ENCODE data around the gene CABP2.

CABP2 gene

DNA sequence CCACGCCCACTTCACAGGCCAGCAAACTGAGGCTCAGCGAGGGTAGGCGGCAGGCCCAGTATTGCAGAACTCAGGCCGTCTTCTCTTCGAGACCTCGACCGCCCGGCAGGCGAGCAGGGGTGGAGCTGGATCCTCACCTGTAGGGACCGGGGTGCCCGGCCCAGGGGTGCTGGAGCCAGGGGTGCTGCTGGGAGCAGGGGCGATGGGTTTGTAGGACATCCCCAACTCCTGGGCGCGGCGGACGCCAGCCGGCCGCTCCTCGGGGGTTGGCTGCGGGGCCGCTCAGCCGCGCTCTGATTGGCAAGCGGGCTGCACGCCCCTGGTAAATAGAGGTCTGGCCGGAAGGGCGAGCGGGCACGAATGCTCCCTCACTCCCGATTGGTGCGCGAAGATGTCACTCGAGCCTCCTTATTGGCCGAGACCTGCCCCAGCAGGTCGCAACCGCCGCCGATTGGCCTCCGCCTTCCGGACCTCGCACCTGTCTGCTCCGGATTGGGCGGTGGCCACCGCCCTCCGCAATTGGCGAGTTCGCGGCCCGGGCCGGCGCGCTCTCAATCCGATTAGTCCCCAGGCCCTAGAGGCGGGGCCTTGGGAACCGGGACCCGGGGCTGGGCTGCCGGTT is 15.3 kb downstream of the CABP2 start, which contains the start of gene CDK2AP2:
Gene CDK2AP2 (minus strand): TSS at position 299 of the 622 bp plus-strand sequence. CDS start 80 bp downstream, at position 219.
- peak; percentile 99 for DNase-seq (ENCODE audit: low read depth in 2 of 2)

DNA sequence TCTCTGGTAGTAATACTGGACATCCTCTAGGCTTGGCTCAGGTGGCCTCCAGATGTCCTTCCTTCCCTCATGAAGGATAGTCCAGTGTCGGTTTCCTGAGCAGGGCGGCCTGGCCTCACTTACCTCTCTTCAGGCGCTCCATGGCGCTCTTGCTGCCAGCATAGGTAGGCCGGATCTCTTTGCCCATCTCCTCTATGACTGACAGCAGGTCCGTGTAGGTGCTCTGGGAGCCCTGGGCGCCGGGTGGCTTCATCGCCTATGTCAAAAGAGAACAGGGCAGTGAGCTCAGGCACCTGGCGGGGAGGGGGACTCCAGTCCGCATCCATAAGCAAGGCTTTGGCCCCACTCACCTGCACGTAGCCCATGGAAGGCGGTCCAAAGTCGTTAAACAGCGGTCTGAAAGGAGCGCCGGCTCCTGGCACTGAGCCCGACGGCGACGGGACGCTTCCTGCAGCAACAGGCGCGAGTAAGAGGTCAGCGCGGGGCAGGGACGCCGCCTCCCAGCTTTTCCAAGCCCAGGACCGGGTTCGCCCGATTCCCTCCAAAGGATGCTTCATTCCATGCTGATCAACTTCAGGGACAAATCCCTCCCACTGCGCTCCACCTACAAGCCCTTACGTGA is 15.9 kb downstream of the CABP2 start:
- DNase-seq (ENCODE audit: low read depth in 2 of 2): no peak

DNA sequence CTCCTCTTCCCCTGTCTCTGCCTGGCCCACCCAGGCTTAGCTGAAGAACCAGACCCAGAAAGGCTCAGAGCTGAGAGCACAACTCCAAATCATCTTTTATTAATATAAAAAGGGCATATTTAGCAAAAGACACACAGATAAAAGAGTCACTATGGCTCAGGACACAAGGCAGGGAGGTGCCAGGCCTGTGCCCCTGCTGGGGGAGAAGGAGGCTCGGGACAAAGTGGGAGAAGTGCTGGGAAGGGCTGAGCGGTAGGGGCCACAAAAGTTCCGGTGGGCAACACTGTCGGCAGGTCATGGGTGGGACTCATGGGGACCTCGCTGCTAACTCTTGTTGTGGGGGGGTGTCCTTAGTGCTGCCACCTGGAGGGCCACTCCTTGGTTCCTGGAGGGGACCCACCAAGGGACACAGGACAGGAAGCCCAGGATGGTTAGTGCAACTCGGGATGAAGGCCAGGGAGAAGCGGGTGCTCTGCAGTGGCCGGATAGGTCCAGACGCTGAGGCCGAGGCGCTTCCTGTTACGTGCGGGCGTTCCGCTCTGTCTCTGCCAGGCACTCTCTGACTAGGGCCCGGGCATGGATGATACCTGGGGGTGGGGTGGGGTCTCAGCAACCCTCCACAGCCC is 16.7 kb downstream of the CABP2 start:
- DNase-seq (ENCODE audit: low read depth in 2 of 2): no peak

DNA sequence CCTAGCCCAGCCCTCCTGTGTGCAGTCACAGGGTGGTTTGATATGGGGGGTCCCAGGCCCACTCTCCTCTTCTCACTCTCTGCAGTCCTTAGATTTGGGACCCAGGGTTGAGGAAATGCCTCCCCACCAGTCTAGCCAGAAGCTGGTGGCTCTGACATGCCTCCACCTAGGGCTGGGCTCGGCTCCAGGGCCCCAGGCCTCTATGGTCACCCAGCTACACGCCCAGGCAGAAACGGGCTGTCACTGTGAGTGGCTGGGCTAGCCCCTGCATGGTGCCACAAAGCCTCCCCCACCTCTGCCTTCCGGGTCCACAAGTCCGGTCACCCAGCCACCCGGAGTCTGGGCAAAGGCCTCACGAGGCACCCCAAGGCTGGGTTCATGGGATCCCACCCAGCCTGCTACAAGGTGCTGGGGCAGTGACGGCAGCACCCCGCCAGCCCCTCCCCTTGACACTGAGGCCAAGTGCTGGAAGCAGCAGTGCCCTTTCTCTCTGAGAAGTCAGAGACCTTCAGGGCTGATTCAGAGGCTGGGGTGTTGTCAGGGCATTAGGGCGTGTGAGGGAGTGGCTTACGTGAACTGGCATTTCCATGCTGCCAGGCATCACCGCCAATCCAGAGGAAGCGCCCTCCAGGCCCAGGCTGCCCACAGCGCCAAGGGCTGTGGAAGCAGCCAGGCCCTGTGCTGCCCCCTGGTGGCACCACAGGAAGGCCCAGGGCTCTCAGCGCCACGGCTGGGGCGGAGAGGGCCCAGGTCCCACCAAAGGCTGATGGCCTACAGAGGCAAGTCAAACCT is 17.4 kb downstream of the CABP2 start:
- DNase-seq (ENCODE audit: low read depth in 2 of 2): peak; percentile 86 to 93

DNA sequence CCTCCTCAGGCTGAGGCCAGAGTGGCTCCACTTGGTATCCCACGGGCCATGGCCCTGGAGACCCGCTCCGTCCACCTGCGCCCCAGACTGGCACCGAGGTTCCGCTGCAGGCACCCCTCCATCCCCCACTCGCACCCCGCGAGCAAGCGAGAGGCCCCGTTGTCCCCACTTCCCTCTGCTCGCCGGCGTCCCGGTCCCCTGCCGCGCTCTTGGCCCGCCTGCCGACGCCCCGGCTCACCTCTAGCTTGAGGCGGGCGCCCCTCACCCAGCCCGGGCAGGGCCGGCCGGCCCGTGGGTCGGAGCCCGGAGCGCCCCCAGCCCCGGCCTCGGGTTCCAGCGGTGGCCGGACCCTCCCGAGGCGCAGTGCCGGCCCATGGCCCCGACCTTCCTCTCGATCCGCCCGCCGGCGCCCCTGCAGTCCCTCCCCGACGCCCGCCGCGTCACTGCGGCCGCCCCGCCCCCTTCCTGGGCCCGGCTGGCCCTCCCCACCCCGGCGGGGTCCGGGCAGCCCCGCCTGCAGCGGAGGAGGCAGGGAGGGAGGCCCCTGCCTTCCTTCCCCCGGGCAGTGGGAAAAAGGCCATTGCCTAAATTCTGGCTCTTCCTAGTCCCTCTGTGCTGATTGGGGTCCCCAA is 18.2 kb downstream of the CABP2 start, which contains the start of gene PITPNM1:
Gene PITPNM1 (minus strand): TSS at position 414 of the 632 bp plus-strand sequence. CDS start 1,183 bp downstream, outside the sequence.
- DNase-seq (ENCODE audit: low read depth in 2 of 2): peak in 1 of 2 donors; percentile 72

DNA sequence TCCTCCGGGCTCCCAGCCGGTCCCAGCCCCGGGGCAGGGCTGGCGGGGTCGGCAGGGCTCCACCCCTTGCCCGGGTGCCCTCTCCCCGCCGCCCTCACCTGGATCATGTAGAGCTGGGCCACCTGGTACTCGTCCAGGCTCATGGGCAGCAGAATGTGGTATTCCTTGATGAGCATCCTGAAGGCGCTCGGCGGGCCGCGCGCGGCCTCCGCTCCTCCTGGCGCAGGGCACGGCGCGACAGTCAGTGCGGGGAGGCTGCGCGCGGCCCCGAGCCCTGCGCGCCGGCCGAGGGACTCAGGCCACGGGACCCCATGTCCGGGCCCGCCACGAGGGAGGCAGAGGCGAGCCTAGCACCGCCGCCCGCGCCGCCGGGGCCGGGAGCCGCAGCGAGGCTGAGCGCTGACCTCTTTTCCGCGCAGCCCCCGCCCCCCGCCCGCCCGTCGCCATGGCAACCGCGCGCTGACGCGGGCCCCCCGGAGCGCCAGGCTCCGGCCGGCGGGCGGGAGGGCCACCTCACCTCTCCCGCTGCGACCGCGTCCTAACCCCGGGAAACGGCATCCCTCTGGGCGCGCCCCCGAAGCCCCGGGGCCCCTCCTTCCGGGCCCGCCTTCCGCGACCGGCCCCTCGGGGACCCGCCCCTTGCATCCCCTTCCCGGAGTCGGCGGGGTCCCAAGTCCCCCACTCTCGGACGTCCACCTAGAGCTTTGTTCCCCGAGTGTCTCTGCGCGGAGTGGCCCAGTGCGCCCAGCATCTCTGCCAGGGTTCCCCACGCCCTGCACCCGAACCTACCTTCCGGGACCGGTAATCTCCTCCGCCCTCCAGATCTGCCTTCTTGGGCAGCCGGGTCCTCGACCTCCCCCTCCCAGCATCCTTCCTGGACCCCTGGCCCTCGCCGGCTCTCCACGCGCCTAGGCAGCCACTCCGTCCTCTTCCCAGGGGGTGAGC is 19.0 kb downstream of the CABP2 start:
- no peak for DNase-seq (ENCODE audit: low read depth in 2 of 2)

DNA sequence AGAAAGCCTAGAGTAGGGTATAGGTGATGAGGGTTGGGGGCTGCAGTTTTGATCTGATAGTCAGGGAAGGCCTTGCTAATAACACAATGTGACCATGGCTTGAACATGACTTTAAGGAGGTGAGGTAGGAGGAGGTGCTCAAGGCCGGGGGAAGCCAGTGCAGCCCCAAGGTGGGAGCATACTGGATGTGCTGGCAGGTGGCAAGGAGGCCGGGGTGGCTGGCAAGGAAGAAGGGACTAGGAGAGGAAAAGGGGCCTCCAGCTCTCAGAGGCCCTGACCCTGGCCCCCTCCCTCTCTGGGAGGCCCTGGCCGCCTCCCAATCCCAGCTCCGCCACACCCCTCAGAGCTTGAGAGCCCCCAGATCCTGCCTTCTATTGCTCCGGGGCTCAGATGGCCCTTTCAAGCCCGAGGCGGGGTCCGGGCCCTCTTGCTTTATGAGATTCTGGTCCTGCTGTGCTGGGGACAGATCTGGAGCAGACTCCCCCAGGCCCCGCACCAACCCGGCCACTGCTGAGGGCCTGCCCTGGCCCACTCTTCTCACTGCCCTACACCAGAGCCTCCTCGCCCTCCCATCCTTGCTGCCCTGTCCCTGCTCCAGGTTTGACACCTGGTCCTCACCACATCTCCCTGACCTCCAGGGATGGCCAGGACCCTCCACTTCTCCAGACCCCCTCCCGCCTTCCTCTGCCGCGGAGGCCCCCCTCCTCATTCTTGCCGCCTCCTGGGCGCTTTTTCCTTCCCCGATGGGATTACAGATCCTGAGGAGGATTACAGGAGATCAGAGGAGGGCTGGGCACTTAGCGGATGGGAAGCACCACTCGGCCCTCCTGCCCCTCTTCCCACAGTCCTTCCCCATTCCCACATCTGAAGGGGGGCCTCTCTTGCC is 19.9 kb downstream of the CABP2 start:
- DNase-seq (ENCODE audit: low read depth in 2 of 2): no peak

DNA sequence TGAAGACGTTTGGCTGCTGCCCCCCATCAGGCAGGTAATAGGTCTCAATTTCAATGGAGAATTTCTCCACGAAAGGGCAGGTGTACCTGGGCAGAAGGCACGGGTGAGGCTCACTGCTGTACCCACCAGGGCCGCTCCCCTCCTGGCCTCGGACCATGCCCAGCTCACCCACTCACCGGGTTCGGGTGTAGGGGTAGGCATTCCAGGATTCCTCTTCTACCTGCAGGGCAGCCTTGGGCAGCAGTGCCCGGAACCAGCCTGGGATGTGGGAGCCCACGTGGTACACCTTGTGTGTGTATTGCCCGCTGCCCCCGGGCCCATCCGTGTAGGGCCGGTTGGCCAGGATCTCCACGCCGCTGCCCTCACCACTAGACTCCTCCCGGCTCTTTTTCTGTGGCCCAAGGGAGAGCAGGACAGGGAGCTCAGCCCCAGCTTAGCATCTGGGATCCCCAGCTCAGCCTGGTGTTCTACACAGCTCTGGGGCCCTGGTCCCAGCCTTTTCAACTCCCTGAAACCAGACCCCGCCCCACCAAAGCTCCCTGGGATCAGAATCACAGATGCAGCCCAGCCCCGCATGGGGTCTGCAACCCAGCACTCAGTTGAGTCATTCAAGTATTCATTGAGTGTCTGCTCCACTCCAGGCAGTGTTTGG is 20.8 kb downstream of the CABP2 start:
- DNase-seq (ENCODE audit: low read depth in 2 of 2): no peak

DNA sequence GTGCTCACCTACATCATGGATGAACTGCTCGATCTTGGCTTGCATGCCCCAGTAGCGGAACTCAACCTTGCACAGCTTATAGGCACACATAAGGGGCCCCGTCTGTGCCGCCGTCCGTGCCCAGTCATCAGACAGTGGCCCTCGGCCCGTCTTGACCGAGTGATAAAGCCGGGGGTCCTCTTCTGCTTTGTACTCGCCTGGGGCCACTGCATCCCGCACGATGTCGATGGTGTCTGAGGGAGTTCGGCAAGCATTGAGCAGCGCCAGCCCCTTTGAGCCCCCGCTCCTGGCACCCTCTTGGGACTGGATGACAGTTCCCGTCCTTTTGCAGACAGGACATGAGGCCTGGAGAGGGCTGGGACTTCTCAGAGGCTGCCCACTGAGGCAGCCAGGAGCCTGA is 21.4 kb downstream of the CABP2 start:
- DNase-seq (ENCODE audit: low read depth in 2 of 2): no peak

DNA sequence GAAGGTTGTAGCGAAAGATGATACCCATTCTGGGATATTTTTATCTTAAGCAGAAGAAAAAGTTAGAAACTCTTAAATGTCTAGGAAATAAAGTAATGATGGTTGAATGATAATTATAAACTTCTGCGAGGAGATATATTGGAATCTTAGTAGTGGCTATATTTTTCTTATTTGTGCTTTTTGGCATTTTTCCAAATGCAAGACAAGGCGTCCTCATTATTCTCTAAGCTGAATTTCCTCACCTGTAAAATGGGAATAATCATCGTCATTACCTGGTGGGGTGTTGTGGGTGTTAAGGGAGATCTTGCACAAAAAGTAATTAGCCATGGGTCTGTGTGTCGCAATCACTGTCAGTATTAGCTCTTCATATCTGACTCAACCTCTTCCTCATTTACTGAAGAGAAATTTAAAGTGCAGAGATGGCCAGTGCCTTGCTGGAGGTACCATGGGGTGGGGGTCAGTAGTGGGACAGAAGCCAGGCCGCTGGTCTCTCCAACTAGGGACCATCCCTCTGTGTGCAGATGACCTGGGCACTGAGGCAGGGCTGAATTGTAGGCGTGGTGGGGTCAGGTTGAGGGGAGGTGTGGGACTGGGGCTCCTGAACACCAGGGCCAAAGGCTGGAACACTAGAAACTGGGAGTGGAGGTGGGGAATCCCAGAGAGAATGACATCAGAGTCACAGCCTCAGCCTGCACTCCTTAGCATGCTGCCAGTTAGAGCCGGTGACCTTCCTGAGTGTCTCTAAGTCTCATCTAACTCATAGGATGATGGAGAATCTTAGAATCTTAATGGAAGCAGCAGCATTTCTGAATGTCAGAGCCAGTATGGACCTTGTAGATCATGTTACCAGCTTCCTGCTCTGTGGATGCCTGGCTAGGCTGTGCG is 22.2 kb downstream of the CABP2 start:
- DNase-seq (ENCODE audit: low read depth in 2 of 2): no peak

DNA sequence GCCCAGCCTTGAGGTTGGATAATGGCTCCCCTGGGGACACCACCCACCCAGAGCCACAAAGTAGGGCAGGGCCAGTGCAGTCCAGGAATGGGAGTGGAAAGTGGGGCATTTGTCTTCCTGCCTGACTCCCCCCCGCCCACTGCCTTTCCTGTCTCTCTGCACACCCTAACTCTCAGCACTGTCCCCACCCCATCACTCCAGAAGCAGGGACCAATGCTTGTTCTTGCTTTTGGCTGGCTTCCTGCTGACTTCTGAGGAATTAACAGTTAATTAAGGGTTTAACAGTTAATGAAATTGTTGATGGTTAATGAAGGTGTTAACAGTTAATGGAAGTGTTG is 22.8 kb downstream of the CABP2 start:
- DNase-seq (ENCODE audit: low read depth in 2 of 2): no peak

DNA sequence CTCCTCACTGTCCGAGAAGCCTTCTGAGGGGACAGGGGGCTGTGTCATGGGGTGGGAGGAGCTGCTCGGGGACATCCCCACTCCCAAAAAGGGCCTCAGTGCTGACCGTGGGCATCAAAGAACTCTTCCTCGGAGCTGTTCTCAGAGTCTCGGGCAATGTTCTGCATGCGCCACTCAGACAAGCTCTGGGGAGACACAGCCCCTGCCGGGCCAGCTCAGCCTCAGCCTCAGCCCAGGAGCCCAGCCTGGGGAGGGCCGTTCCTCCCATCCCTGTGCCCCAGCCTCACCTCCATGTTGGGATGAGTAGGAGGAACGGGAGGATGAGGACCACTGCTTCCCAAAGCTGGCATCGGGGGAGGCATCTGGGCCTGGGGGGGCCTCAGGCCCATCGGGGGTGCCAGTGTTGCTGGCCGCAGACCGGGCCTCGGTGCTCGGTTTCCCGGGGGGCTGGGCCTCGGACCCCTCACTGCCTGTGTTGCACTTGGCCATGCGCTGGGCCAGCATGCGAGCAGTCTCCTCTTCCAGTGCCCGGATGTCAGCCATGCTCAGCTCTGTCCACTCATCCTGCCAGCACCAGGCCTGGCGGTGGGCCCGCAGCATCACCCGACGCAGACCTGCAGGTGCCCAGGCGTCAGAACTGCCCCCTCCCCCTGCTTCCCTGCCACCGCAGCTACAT is 23.3 kb downstream of the CABP2 start:
- no peak for DNase-seq (ENCODE audit: low read depth in 2 of 2)

DNA sequence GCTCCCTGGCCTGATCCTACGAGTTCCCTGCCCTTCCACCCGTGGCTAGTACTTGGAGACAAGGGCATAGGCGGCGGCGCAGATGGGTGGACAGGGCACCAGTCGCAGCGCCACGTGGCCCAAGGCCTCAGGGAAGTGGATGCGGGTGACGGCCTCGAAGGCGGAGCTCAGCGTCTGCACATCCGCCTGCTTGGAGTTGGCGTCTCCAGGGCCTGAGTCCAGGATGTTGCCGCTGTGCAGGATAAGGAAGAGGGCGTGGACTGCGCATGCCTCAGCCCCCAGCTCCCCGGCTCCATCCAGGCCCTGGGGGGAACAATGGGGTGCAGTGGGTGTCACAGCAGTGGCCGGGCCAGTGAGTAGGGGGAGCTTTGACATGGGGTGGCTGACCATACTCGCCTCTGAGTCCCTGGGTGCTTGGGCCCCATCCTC is 24.7 kb downstream of the CABP2 start:
- DNase-seq (ENCODE audit: low read depth in 2 of 2): no peak

DNA sequence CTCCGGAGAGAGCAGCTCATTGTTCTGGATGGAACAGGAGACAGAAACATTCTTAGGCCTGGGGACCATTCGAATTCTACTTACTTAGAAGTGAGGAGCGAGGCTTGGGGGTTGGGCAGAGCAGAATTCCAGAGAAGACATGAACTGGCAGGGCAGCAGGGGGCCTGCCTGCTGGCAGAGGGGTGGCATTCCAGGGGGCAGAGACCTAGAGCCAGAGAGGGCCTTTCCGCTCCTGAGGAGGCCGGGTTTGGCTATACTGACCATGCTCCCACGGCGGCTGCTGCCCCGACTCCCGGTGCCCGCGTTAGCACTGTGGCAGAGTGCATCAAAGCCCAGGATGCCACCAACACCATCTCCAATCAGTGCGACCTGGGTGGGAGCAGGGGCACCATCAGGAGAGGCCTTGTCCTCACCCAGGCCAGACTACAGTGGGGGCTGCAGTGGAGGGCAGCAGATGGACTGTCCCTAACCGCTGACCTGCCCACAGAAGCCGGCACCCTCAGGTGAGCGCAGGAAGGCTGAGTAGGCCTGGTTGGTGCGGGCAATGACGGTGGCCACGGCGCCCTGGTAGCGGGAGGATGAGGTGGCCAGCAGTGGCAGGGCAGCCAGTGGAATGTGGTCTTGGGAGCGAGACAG is 25.5 kb downstream of the CABP2 start:
- DNase-seq (ENCODE audit: low read depth in 2 of 2): no peak

DNA sequence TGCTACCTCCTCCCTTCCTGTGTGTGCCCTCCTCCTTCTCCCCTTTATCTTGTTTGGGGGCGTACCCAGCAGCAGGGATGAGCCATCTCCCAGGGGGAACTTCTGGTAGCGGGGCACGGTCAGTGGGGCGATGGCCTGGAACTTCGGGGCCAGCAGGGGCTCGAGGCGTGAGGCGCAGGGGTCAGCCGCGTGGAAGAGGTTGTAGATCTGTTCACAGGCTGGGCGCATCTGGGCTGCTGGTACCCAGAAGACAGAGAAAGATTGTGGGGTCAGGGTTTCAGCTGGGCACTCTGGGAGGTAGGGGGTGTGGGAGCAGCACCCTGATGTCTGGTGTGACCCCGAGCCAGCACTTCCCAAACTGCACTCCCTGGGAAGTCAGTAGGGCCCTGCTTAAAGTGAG is 27.1 kb downstream of the CABP2 start:
- no peak for DNase-seq (ENCODE audit: low read depth in 2 of 2)

DNA sequence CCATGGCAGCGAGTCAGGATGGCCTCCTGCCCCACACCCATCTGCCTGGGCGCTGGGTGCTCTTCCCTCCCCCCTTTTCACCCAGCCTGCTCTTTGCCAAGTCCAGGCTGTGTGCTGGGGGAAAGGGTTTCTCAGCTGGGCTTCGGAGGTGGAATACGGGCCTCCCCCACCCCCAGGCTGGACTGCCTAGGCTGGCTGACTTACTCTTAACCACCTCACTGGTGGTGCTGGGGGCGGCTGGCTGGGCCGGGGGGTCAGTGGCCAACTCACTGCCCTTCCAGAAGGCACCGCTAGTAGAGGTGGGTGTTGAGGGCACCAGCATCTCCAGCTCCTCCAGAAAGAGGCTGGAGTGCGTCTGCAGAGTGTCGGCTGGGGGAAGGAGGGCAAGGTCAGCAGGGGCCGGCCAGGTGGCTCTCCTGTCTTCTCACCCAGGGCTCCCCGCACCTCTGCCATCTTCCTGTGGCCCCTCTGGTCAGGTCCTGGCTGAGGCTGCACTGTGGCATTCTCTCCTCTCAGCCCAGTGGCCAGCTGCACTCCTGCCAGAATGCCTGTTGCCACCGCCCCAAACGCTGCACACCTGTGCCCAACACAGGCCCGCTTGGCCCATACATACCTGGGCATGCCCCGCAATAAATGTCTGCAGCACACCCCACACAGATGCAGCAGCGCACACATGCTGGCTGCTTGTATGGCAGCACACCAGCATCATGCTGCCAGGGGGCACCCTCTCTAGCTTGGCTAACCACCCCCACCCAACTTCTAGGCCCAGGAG is 27.8 kb downstream of the CABP2 start:
- DNase-seq (ENCODE audit: low read depth in 2 of 2): no peak
